Mucosa of rectum (tissue), 2 donors: ENCODE data around the gene BTN1A1.

Experiments used
- H3K27ac ChIP-seq, 2 donors: one replicate each; pipeline ENCODE4 v1.7.0; 2013; ENCODE audit warnings: inconsistent platforms in 2 of 2, low read depth in 2 of 2, low read length in 2 of 2
- H3K27me3 ChIP-seq, 2 donors: one replicate each; pipeline ENCODE4 v1.7.0; 2013; ENCODE audit warnings: low read length in 2 of 2; ENCODE audit not compliant: control insufficient read depth in 2 of 2, insufficient read depth in 2 of 2
- H3K36me3 ChIP-seq, 2 donors: one replicate each; pipeline ENCODE4 v1.7.0; 2013; ENCODE audit warnings: low read length in 2 of 2; ENCODE audit not compliant: control insufficient read depth in 2 of 2, insufficient read depth in 2 of 2
- H3K4me1 ChIP-seq, 2 donors: one replicate each; pipeline ENCODE4 v1.7.0; 2013; ENCODE audit warnings: low read length in 2 of 2, mild to moderate bottlenecking in 1 of 2; ENCODE audit not compliant: control insufficient read depth in 2 of 2, insufficient read depth in 2 of 2
- H3K4me3 ChIP-seq, 2 donors: one replicate each; pipeline ENCODE4 v1.7.0; 2013; ENCODE audit warnings: low read length in 2 of 2
- H3K9ac ChIP-seq, 2 donors: one replicate each; pipeline ENCODE4 v1.7.0; 2013; ENCODE audit warnings: low read length in 2 of 2, low read depth in 1 of 2, mild to moderate bottlenecking in 1 of 2
- H3K9me3 ChIP-seq, 2 donors: one replicate each; pipeline ENCODE4 v1.7.0; 2013; ENCODE audit warnings: low read length in 2 of 2; ENCODE audit not compliant: control insufficient read depth in 2 of 2
- donor health status: healthy.
- donor health status: Normal muscosa, but diverticular disease.

BTN1A1 gene

GRCh38 chr6:26464416-26465131, 35.5 kb upstream of the BTN1A1 start:
- Histone ChIP-seq H3K27me3 (no peaks in the 10 kb centered on the region), H3K9me3 (no peaks in the 10 kb centered on the region), H3K9ac (no peak overlapping the region), H3K36me3 (peaks cover 68 to 75% of the 10 kb centered on the region in 2 donors), H3K4me3 (no peak overlapping the region), H3K4me1 (peaks cover 3 to 7% of the 10 kb centered on the region in 2 donors), H3K27ac (no peak overlapping the region)

GRCh38 chr6:26465776-26466175, 34.3 kb upstream of the BTN1A1 start:
- peaks cover 0 to 2% of the 10 kb centered on the region in 2 donors for H3K4me1 ChIP-seq
- H3K9me3 ChIP-seq = no peaks in the 10 kb centered on the region
- H3K36me3 ChIP-seq = peaks cover 62 to 70% of the 10 kb centered on the region in 2 donors
- H3K4me3 ChIP-seq = no peak overlapping the region
- H3K9ac ChIP-seq = no peak overlapping the region
- no peak overlapping the region for H3K27ac ChIP-seq
- H3K27me3 ChIP-seq = no peaks in the 10 kb centered on the region

- no peak overlapping the region for H3K27ac ChIP-seq
- no peak overlapping the region for H3K9ac ChIP-seq
- H3K36me3 ChIP-seq = peaks cover 44 to 48% of the 10 kb centered on the region in 2 donors
- H3K27me3 ChIP-seq = no peaks in the 10 kb centered on the region
- H3K9me3 ChIP-seq = no peaks in the 10 kb centered on the region
- no peak overlapping the region for H3K4me3 ChIP-seq
- peaks cover 4 to 5% of the 10 kb centered on the region in 2 donors for H3K4me1 ChIP-seq
Measured at GRCh38 chr6:26468829-26469228, 31.3 kb upstream of the BTN1A1 start.

- Histone ChIP-seq H3K27me3 (no peaks in the 10 kb centered on the region), H3K9me3 (no peaks in the 10 kb centered on the region), H3K36me3 (peaks cover 26 to 31% of the 10 kb centered on the region in 2 donors), H3K27ac (no peak overlapping the region), H3K4me3 (no peak overlapping the region), H3K4me1 (peaks cover 16% of the 10 kb centered on the region in 2 donors), H3K9ac (no peak overlapping the region)
Measured at GRCh38 chr6:26470643-26471042, 29.5 kb upstream of the BTN1A1 start.

- peaks cover 13 to 18% of the 10 kb centered on the region in 2 donors for H3K36me3 ChIP-seq
Measured at GRCh38 chr6:26471970-26472369, 28.1 kb upstream of the BTN1A1 start.

GRCh38 chr6:26472549-26473290, 27.4 kb upstream of the BTN1A1 start:
- Histone ChIP-seq H3K9me3 (no peaks in the 10 kb centered on the region), H3K27ac (peak overlapping the region; percentile 90 to 95), H3K9ac (peak overlapping the region in 1 of 2 donors; percentile 60), H3K4me3 (peak overlapping the region in 1 of 2 donors; percentile 89), H3K36me3 (peaks cover 9 to 14% of the 10 kb centered on the region in 2 donors), H3K27me3 (no peaks in the 10 kb centered on the region), H3K4me1 (peaks cover 16 to 19% of the 10 kb centered on the region in 2 donors)

More at GRCh38 chr6:26471970-26472369, 28.1 kb upstream of the BTN1A1 start:
- Histone ChIP-seq H3K27me3 (no peaks in the 10 kb centered on the region), H3K4me1 (peaks cover 16 to 19% of the 10 kb centered on the region in 2 donors), H3K9ac (no peak overlapping the region), H3K27ac (no peak overlapping the region), H3K9me3 (no peaks in the 10 kb centered on the region), H3K4me3 (no peak overlapping the region)

GRCh38 chr6:26473429-26473757, 26.7 kb upstream of the BTN1A1 start:
- Histone ChIP-seq H3K9ac (peak overlapping the region; percentile 60 to 64), H3K36me3 (peaks cover 8% of the 10 kb centered on the region in 2 donors), H3K4me3 (peak overlapping the region; percentile 68 to 89), H3K27ac (peak overlapping the region; percentile 90 to 95), H3K27me3 (no peaks in the 10 kb centered on the region), H3K4me1 (peaks cover 16 to 19% of the 10 kb centered on the region in 2 donors), H3K9me3 (no peaks in the 10 kb centered on the region)

GRCh38 chr6:26473758-26474438, 26.2 kb upstream of the BTN1A1 start:
- peak overlapping the region; percentile 68 to 89 for H3K4me3 ChIP-seq
- peak overlapping the region; percentile 90 to 95 for H3K27ac ChIP-seq
- peak overlapping the region; percentile 60 to 64 for H3K9ac ChIP-seq
- H3K4me1 ChIP-seq = peaks cover 16 to 19% of the 10 kb centered on the region in 2 donors
- no peaks in the 10 kb centered on the region for H3K27me3 ChIP-seq
- peaks cover 3% of the 10 kb centered on the region in 2 donors for H3K36me3 ChIP-seq
- no peaks in the 10 kb centered on the region for H3K9me3 ChIP-seq

- peaks cover 16 to 19% of the 10 kb centered on the region in 2 donors for H3K4me1 ChIP-seq
- peak overlapping the region; percentile 68 to 89 for H3K4me3 ChIP-seq
- H3K27me3 ChIP-seq = no peaks in the 10 kb centered on the region
- H3K36me3 ChIP-seq = no peaks in the 10 kb centered on the region
- H3K27ac ChIP-seq = peak overlapping the region; percentile 90 to 95
- peak overlapping the region; percentile 60 to 64 for H3K9ac ChIP-seq
- H3K9me3 ChIP-seq = no peaks in the 10 kb centered on the region
Measured at GRCh38 chr6:26474439-26474881, 25.6 kb upstream of the BTN1A1 start.
